Left lung (tissue), 10 donors: ENCODE measurements around the gene RERE. TPM values are rescaled to one million over a fixed set of nuclear protein-coding genes. Genes with fewer than 3 reads are reported as not detected.
A peak's percentile ranks its signal among the peaks of the same experiment; 100 is the strongest.

ENCODE experiments used
- ATAC-seq: fragments of 200-7000 bp; cut with Tn5 transposase; one replicate; pipeline ENCODE4 v1.9.1; 2020; ENCODE audit warnings: moderate library complexity
- DNase-seq, 4 donors: peaks; one replicate each; pipeline ENCODE4 v3.0.0-alpha.2; 2013 to 2020
- H3K27ac ChIP-seq, 2 donors: fragments of 200-600 bp; sonication (generic) in 1 of 2; one replicate each; pipeline versions ENCODE4 v1.5.0 to v1.8.0; 2020 to 2021
- H3K27me3 ChIP-seq, 2 donors: fragments of 200-600 bp; sonication (generic) in 1 of 2; one replicate each; pipeline versions ENCODE4 v1.5.0 to v1.8.0; 2020 to 2021
- H3K36me3 ChIP-seq, 2 donors: fragments of 200-600 bp; sonication (generic) in 1 of 2; one replicate each; pipeline versions ENCODE4 v1.5.0 to v1.8.0; 2020 to 2021
- H3K4me1 ChIP-seq, 2 donors: fragments of 200-600 bp; one replicate each; pipeline ENCODE4 v1.8.0; 2021
- H3K4me3 ChIP-seq, 2 donors: fragments of 200-600 bp; sonication (generic) in 1 of 2; one replicate each; pipeline versions ENCODE4 v1.5.0 to v1.8.0; 2020 to 2021; ENCODE audit warnings: mild to moderate bottlenecking in 1 of 2
- H3K9me3 ChIP-seq, 2 donors: fragments of 200-600 bp; sonication (generic) in 1 of 2; one replicate each; pipeline versions ENCODE4 v1.5.0 to v1.8.0; 2020 to 2021
- CTCF ChIP-seq, 2 donors: fragments of 200-600 bp; sonication (generic) in 1 of 2; IDR thresholded peaks; one replicate each; pipeline versions ENCODE4 v1.5.0 to v1.8.0; 2021; ENCODE audit warnings: antibody characterized with exemption in 2 of 2
- intact Hi-C, 2 donors: fragments of 100-400 bp; cut with DNase I; formaldehyde crosslinking; loops; one replicate each; pipeline versions ENCODE4 v1.11.2 to v1.14.2; 2022
- polyA plus RNA-seq, 6 donors: library from polyadenylated mRNA; unstranded; fragments of 120-200 nt; gene quantifications; one replicate each; pipeline ENCODE4 v1.2.1, GENCODE V29; 2013; ENCODE audit not compliant: insufficient read length in 6 of 6
- total RNA-seq, 2 donors: library from RNA; stranded (reverse); fragmentation: NEBNext Ultra II Directional; extraction: Animal tissue kit (Norgen Biotek cat#: 25700); gene quantifications; one replicate each; pipeline ENCODE4 v1.2.1, GENCODE V29; 2021
- donor health status: DM: no; HTN: yes; CAD: no.
- donor health status: DM: no; HTN: no; CAD: no.

Gene RERE
- total and polyA plus RNA-seq, 8 donors, result 73.3 to 135 (median 130) TPM

- no peak for DNase-seq
- intact Hi-C loops, result no loop called here
- H3K4me3 ChIP-seq, result no peak overlapping the region
- H3K9me3 ChIP-seq, result no peaks in the 10 kb centered on the region
- no peak for ATAC-seq
- no peak for TF ChIP-seq CTCF (IDR thresholded peaks at IDR 0.05)
- no peaks in the 10 kb centered on the region for H3K27me3 ChIP-seq
- peak overlapping the region in 1 of 2 donors; percentile 23 for H3K27ac ChIP-seq
- H3K36me3 ChIP-seq, result peaks cover 0 to 86% of the 10 kb centered on the region in 2 donors
- H3K4me1 ChIP-seq, result peaks cover 0 to 20% of the 10 kb centered on the region in 2 donors
Observed at GRCh38 chr1:8363767-8364301, 453.6 kb downstream of the RERE start.

- H3K9me3 ChIP-seq, result no peaks in the 10 kb centered on the region
- DNase-seq, result no peak
- H3K4me3 ChIP-seq, result no peak overlapping the region
- intact Hi-C loops, result no loop called here
- H3K27ac ChIP-seq, result peak overlapping the region in 1 of 2 donors; percentile 23
- H3K36me3 ChIP-seq, result peaks cover 0 to 92% of the 10 kb centered on the region in 2 donors
- H3K4me1 ChIP-seq, result peaks cover 0 to 20% of the 10 kb centered on the region in 2 donors
- TF ChIP-seq CTCF (IDR thresholded peaks at IDR 0.05), result no peak
- no peaks in the 10 kb centered on the region for H3K27me3 ChIP-seq
- no peak for ATAC-seq
Observed at GRCh38 chr1:8363186-8363766, 454.2 kb downstream of the RERE start.

- H3K36me3 ChIP-seq, result peaks cover 3 to 98% of the 10 kb centered on the region in 2 donors
- H3K27me3 ChIP-seq, result no peaks in the 10 kb centered on the region
- no peaks in the 10 kb centered on the region for H3K9me3 ChIP-seq
- no peak for TF ChIP-seq CTCF (IDR thresholded peaks at IDR 0.05)
- ATAC-seq (no peak), DNase-seq (no peak)
- no peak overlapping the region for H3K4me3 ChIP-seq
- intact Hi-C loops, result no loop called here
- H3K4me1 ChIP-seq, result peaks cover 0 to 20% of the 10 kb centered on the region in 2 donors
- peak overlapping the region in 1 of 2 donors; percentile 23 for H3K27ac ChIP-seq
Observed at GRCh38 chr1:8362701-8363101, 454.7 kb downstream of the RERE start.

- Histone ChIP-seq H3K4me3 (no peak overlapping the region), H3K9me3 (no peaks in the 10 kb centered on the region), H3K4me1 (peaks cover 0 to 20% of the 10 kb centered on the region in 2 donors), H3K27me3 (no peaks in the 10 kb centered on the region), H3K27ac (no peak overlapping the region), H3K36me3 (peaks cover 5 to 99% of the 10 kb centered on the region in 2 donors)
- intact Hi-C loops, result no loop called here
- no peak for TF ChIP-seq CTCF (IDR thresholded peaks at IDR 0.05)
- ATAC-seq (no peak), DNase-seq (no peak)
Observed at GRCh38 chr1:8361198-8361849, 456.1 kb downstream of the RERE start.

- DNase-seq (no peak), ATAC-seq (no peak)
- Histone ChIP-seq H3K4me3 (no peak overlapping the region), H3K27me3 (no peaks in the 10 kb centered on the region), H3K4me1 (peaks cover 0 to 20% of the 10 kb centered on the region in 2 donors), H3K27ac (no peak overlapping the region), H3K9me3 (no peaks in the 10 kb centered on the region), H3K36me3 (peaks cover 5 to 99% of the 10 kb centered on the region in 2 donors)
- intact Hi-C loops, result no loop called here
- no peak for TF ChIP-seq CTCF (IDR thresholded peaks at IDR 0.05)
Observed at GRCh38 chr1:8360493-8361197, 456.8 kb downstream of the RERE start.
